ENCODE results near the gene JOSD2.

JOSD2 gene

DNA sequence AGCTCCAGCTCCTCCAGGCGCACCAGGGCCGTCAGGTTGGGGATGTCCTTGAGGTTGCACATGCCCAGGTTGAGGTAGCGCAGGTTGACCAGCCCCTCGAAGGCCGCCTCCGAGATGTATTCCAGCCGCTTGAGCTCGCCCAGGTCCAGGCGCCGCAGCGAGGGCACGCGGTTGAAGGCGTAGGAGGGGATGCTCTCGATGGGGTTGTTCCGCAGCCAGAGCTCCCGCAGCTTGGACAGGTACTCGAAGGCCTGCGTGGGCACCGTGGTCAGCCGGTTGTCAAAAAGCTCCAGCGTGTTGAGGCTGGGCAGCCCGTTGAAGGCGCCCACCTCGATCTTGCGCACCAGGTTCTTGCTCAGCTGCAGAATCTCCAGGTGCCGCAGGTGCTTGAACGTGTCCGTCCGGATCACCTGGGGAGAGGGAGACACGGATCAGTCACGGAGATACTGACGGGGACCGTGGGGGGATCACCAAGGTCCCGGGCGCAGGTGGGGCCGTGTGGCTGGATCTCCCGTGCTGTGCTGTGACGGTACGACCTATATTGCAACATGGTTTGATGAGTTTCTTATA lies 8.1 kb upstream of the JOSD2 start:
- DNase-seq (ENCODE audit: low read depth, low spot score): no peak
- H3K4me3 ChIP-seq (ENCODE audit: low read depth, low read length): no peak overlapping the region
- TF ChIP-seq CTCF (IDR thresholded peaks at IDR 0.05; ENCODE audit: low read depth, low read length): no peak
- in situ Hi-C loops (cut with HindIII; ENCODE audit: low sequenced_read_pairs): no loop called here

DNA sequence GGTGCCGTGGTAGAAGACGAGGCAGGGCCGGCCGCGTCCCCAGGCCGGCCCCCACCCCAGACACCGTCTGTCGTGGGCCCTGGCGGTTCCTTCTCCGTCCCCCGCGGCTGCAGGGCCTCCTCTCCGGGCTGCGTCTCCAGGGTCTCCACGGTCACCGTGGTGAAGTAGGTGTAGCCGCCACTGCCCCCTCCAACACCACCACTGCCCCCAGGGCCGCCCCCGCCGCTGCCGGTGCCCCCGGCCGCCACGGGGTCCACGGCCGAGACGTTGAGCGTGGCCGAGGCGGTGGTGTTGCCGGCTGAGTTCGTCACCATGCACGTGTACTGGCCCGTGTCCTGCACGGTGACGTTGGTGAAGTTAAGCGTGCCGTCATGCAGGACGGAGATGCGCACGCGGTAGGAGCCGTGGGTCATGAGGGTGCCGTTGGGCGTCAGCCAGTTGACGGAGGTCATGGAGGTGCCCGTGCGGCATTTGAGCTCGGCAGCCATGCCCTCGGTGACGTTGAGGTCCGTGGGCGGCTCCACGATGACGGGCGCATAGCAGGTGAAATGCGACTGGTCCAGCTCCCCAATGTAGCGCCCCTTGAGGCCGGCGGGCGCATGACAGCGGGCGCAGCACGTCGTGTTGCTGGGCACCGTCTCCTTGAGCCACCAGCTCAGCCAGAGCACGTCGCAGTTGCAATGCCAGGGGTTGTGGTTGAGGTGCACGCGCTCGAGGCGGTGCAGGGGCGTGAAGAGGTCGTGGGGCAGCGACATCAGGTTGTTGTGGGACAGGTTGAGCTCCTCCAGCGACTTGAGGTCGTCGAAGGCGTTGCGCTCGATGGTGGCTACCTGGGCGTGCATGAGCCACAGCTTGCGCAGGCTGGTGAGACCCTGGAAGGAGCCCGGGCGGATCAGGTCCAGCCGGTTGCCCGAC lies 7.4 kb upstream of the JOSD2 start:
- no peak for TF ChIP-seq CTCF (IDR thresholded peaks at IDR 0.05; ENCODE audit: low read depth, low read length)

DNA sequence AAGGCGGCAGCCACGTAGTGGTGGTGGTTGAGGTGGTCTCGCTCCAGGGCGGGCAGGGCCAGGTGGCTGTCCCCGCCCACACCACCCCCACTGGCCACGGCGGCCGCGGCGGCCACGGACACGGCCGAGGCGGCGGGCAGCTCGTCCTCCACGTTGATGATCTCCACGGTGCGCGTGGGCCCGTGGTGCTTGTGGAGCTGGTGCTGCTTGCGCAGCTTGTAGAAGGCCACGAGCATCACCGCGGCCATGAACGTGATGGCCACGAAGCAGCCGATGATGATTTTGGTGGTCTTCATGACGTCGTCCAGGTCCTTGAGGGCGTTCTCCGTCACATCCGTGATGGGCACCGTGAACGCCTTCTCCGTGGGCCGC lies 6.7 kb upstream of the JOSD2 start:
- in situ Hi-C loops (cut with HindIII; ENCODE audit: low sequenced_read_pairs): no loop called here
- no peak for DNase-seq (ENCODE audit: low read depth, low spot score)
- TF ChIP-seq CTCF (IDR thresholded peaks at IDR 0.05; ENCODE audit: low read depth, low read length): no peak
- no peak overlapping the region for H3K4me3 ChIP-seq (ENCODE audit: low read depth, low read length)

More for the DNA sequence above, 7.4 kb upstream of the JOSD2 start:
- in situ Hi-C loops (cut with HindIII; ENCODE audit: low sequenced_read_pairs): no loop called here
- no peak overlapping the region for H3K4me3 ChIP-seq (ENCODE audit: low read depth, low read length)
- DNase-seq (ENCODE audit: low read depth, low spot score): no peak

GRCh38 chr19:50516964-50517703 lies 6.1 kb upstream of the JOSD2 start:
- H3K4me3 ChIP-seq (ENCODE audit: low read depth, low read length): no peak overlapping the region
- TF ChIP-seq CTCF (IDR thresholded peaks at IDR 0.05; ENCODE audit: low read depth, low read length): no peak
- DNase-seq (ENCODE audit: low read depth, low spot score): no peak
- in situ Hi-C loops (cut with HindIII; ENCODE audit: low sequenced_read_pairs): no loop called here

DNA sequence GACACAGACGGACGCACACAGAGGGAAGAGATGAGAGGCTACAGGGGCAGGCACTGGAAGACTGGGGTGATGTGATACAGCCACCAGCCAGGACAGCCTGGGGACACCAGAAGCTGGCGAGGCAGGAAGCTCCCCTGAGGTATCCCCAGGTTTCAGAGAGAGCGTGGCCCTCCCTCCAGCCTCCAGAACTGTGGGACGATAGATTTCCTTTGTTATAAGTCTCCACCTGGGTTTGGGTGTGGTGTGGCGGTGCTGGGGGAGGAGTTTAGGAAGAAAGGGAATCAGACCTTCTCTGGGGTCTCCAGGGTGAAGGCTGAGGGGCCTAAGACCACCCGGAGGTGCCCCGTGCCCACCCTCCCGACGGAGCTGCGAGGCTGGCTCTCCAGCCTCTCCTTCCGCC lies 5.5 kb upstream of the JOSD2 start:
- no peak overlapping the region for H3K4me3 ChIP-seq (ENCODE audit: low read depth, low read length)
- in situ Hi-C loops (cut with HindIII; ENCODE audit: low sequenced_read_pairs): no loop called here
- no peak for TF ChIP-seq CTCF (IDR thresholded peaks at IDR 0.05; ENCODE audit: low read depth, low read length)
- no peak for DNase-seq (ENCODE audit: low read depth, low spot score)

DNA sequence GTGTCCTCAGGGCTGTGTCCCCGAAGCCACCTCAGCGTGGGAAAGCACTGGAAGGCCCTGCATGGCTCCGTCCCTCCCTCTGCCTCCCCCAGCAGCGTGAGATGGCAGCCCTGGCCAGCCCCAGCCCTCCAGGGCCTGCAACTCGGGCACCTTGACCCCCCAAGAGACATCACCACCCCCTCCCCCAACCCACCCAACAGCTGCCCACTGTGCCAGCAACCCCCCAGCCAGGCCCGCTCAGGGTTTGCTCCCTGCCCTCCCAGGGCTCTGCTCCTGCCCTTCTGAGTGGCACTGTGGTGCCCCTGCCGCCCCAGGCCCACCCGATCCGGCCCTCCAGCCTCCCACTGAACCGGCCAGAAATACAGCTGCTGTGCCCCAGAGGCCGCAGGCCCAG lies 4.2 kb upstream of the JOSD2 start:
- no peak overlapping the region for H3K4me3 ChIP-seq (ENCODE audit: low read depth, low read length)
- TF ChIP-seq CTCF (IDR thresholded peaks at IDR 0.05; ENCODE audit: low read depth, low read length): no peak
- DNase-seq (ENCODE audit: low read depth, low spot score): no peak
- in situ Hi-C loops (cut with HindIII; ENCODE audit: low sequenced_read_pairs): no loop called here

Data from astrocyte of the spinal cord (primary cell).